BLaER1 treated with 17β-estradiol and CSF1 and Interleukin-3, amounts not matched to agents 10 nM and 100 nM (cell line): ENCODE data around the gene DMBT1.

Experiments used
- H3K27ac ChIP-seq, 11 experiments: shearing (Covaris generic); formaldehyde crosslinking; 2 replicates each; pipeline ENCODE4 v1.8.1; 2022
- H3K27me3 ChIP-seq, 11 experiments: shearing (Covaris generic); formaldehyde crosslinking; 2 replicates each; pipeline ENCODE4 v1.8.1; 2022
- H3K36me3 ChIP-seq, 11 experiments: shearing (Covaris generic); formaldehyde crosslinking; 2 replicates each; pipeline ENCODE4 v1.8.1; 2022
- H3K4me1 ChIP-seq, 10 experiments: shearing (Covaris generic); formaldehyde crosslinking; 2 replicates each; pipeline ENCODE4 v1.8.1; 2022
- H3K4me2 ChIP-seq, 11 experiments: shearing (Covaris generic); formaldehyde crosslinking; 2 replicates each; pipeline ENCODE4 v1.8.1; 2022
- H3K4me3 ChIP-seq, 10 experiments: shearing (Covaris generic); formaldehyde crosslinking; 2 replicates each; pipeline ENCODE4 v1.8.1; 2022
- H3K9ac ChIP-seq, 11 experiments: shearing (Covaris generic); formaldehyde crosslinking; 2 replicates each; pipeline ENCODE4 v1.8.1; 2022
- H3K9me3 ChIP-seq, 11 experiments: shearing (Covaris generic); formaldehyde crosslinking; replicated peaks in 1 of 11; 2 replicates each; pipeline ENCODE4 v1.8.1; 2022
- H4K20me1 ChIP-seq, 11 experiments: shearing (Covaris generic); formaldehyde crosslinking; 2 replicates each; pipeline ENCODE4 v1.8.1; 2022
- Cebpa-rat ChIP-seq, 11 experiments: shearing (Covaris generic); IDR thresholded peaks; 2 replicates each; pipeline ENCODE4 v1.8.1; 2022

The DMBT1 gene

DNA sequence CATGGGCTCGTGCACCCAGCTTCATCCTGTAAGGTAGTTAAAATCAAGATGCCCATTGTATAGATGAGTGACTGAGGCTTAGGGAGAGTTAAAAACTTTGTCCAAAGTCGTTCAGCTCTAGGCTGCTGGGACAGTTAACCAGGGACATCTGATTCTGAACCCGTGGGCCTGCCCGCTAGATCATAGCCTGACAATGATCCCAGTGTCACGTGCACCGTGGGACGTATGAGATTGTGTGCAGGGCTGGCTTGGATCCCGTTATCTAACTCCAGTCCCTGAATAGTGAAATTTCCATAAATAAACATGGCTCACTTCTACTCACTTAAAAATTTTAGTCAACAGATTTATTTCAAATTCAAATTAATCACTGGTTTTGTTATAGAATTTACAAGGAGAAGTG lies 114.2 kb downstream of the DMBT1 start:
- no peak overlapping the region for H3K27ac ChIP-seq
- H3K4me1 ChIP-seq, result peaks cover 0 to 8% (median 0%) of the 10 kb centered on the region in 10 experiments; a peak in 4 of 20 replicates
- no peak for TF ChIP-seq Cebpa-rat (IDR thresholded peaks at IDR 0.05)
- no peaks in the 10 kb centered on the region for H3K27me3 ChIP-seq
- no peaks in the 10 kb centered on the region for H3K9me3 ChIP-seq
- no peak overlapping the region for H3K9ac ChIP-seq
- H3K4me3 ChIP-seq, result no peak overlapping the region
- no peak overlapping the region for H3K4me2 ChIP-seq
- H3K36me3 ChIP-seq, result no peaks in the 10 kb centered on the region
- H4K20me1 ChIP-seq, result no peaks in the 10 kb centered on the region

DNA sequence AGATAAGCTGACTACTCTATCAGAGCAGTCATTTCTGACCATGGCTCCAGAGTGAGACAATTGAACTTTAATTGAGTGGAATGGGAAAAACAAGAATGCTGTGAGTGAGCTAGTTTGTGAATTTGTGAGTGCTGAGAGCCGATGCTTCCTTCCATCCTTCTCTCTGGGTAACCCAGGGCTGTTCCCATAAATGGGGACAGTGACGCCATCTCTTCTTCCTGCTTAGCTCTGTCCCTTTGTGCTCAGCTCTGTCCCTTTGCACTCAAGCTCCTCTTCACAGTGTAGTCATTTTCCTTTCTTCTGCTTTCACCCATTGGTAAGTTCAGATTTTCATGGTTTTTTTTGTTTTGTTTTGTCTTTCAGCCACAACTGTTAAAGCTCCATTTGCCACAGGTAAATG lies 114.7 kb downstream of the DMBT1 start:
- Histone ChIP-seq H3K9ac (no peak overlapping the region), H3K9me3 (no peaks in the 10 kb centered on the region), H3K36me3 (no peaks in the 10 kb centered on the region), H3K27me3 (no peaks in the 10 kb centered on the region), H3K4me2 (no peak overlapping the region), H3K4me1 (peaks cover 0 to 8% (median 0%) of the 10 kb centered on the region in 10 experiments; a peak in 4 of 20 replicates), H4K20me1 (no peaks in the 10 kb centered on the region), H3K4me3 (no peak overlapping the region), H3K27ac (no peak overlapping the region)
- TF ChIP-seq Cebpa-rat (IDR thresholded peaks at IDR 0.05), result no peak

DNA sequence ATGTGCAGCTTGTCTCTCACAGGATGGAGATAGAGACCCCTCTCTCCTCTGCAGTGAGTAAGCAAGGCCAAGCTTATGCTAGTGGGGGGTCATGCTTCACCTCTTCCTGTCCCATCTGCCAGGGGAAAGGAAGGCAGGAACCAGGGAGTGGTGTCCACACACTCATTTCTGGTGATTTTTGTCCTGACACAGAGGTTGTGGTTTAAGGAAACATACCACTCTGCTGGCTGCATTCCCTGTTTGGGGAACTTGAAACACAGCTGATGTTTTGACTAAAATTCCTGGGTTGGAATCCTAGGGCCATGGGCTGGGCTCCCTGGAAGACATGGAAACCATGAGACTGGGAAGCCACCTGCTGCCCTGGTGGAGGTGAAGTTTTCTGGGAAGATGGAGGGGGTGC lies 117.7 kb downstream of the DMBT1 start:
- H3K9ac ChIP-seq, result no peak overlapping the region
- H3K4me2 ChIP-seq, result no peak overlapping the region
- H3K4me3 ChIP-seq, result no peak overlapping the region
- H3K27me3 ChIP-seq, result no peaks in the 10 kb centered on the region
- no peak for TF ChIP-seq Cebpa-rat (IDR thresholded peaks at IDR 0.05)
- H3K9me3 ChIP-seq, result no peaks in the 10 kb centered on the region
- no peak overlapping the region for H3K27ac ChIP-seq
- no peaks in the 10 kb centered on the region for H4K20me1 ChIP-seq
- H3K36me3 ChIP-seq, result no peaks in the 10 kb centered on the region
- peaks cover 0 to 5% (median 0%) of the 10 kb centered on the region in 10 experiments; a peak in 4 of 20 replicates for H3K4me1 ChIP-seq

DNA sequence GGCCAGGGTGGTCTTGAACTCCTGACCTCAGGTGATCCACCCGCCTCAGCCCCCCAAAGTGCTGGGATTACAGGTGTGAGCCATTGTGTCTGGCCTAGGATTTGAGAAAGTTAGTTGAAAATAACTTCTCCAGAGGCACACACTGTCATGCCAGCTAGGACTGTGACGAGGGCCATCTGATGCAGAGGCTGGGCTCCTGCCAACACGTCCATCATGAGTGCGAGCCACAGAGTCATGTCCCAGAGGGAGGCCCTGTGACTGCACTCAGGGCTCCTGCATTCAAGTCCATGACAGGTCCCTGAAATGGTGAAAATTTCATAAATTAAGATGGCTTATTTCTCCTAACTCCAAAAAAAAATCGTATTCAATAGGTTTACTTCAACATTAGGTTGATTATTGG lies 122.0 kb downstream of the DMBT1 start:
- Histone ChIP-seq H3K9me3 (no peaks in the 10 kb centered on the region; a peak in 1 of 22 replicates), H3K27me3 (no peaks in the 10 kb centered on the region), H3K9ac (no peak overlapping the region), H3K36me3 (no peaks in the 10 kb centered on the region), H3K4me2 (no peak overlapping the region), H3K4me1 (no peaks in the 10 kb centered on the region), H3K4me3 (no peak overlapping the region), H4K20me1 (no peaks in the 10 kb centered on the region), H3K27ac (no peak overlapping the region)
- TF ChIP-seq Cebpa-rat (IDR thresholded peaks at IDR 0.05), result no peak

DNA sequence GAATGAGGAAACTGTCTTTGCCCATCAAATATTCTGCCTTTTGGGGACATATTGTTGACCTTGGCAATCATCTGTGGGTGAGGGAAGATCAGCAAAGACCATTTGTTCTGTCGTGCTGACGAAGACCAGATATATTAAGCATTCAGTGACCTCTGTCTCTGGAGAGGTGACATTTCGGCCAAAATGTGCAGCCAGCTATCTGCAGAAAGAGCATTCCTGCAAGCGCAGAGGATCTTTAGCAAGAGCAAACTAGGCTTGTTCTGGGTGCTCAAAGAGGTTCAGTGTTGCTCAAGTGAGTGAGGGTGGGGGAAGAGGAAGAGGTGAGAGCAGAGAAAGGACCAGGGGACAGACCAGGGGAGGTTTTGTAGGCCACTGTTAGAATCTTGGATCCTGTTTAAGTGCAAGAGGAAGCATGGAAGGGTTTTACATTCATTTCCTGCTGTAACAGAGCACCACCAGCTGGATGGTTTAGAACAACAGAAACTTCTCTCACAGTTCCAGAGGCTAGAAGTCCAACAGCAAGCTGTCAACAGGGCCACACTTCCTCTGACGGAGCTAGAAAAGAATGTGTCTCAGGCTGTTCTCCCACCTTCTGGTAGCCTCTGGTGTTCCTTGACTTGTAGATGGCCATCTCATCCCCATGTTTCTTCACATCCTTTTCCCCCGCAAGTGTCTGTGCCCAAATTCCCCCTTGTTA lies 127.9 kb downstream of the DMBT1 start:
- TF ChIP-seq Cebpa-rat (IDR thresholded peaks at IDR 0.05), result no peak
- H3K4me3 ChIP-seq, result no peak overlapping the region
- H3K9me3 ChIP-seq, result no peaks in the 10 kb centered on the region; a peak in 1 of 22 replicates
- no peak overlapping the region for H3K27ac ChIP-seq
- peaks cover 0 to 7% (median 2%) of the 10 kb centered on the region in 10 experiments; a peak in 6 of 20 replicates for H3K4me1 ChIP-seq
- H3K36me3 ChIP-seq, result no peaks in the 10 kb centered on the region
- H3K27me3 ChIP-seq, result no peaks in the 10 kb centered on the region
- H4K20me1 ChIP-seq, result no peaks in the 10 kb centered on the region
- no peak overlapping the region for H3K9ac ChIP-seq
- H3K4me2 ChIP-seq, result no peak overlapping the region

DNA sequence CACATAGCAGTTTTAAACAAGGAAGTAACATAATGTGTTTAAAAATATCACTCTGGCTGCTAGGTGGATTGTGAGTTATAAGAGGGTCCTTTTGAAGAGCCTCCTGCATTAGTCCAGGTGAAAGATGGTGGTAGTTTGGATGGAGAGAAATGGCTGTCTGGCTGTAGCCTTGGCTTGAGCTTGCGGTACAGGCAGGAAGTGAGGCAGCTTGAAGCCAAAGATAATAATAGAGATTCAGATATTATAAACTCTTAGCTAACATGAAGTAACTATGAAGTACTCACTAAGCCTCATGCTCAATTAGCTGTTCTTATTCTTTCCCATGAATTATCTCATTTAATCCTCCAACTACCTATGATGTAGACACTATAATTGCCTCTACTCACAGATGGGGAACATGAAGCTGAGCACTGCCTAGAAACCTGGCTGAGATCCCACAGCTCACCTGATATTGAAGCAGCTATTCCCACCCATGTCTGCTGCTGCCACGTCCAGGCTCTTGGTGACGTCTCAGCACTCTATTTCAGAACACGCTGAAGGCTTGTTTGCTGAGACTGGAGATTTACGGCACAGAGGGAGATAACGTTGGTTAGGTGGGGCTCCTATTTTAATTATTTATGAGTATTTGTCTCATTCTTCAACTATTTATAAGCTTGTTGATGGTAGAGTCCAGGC lies 128.7 kb downstream of the DMBT1 start:
- no peaks in the 10 kb centered on the region for H3K36me3 ChIP-seq
- no peaks in the 10 kb centered on the region; a peak in 1 of 22 replicates for H3K9me3 ChIP-seq
- no peaks in the 10 kb centered on the region for H4K20me1 ChIP-seq
- H3K9ac ChIP-seq, result no peak overlapping the region
- H3K4me2 ChIP-seq, result no peak overlapping the region
- H3K4me3 ChIP-seq, result no peak overlapping the region
- no peaks in the 10 kb centered on the region for H3K27me3 ChIP-seq
- no peak for TF ChIP-seq Cebpa-rat (IDR thresholded peaks at IDR 0.05)
- no peak overlapping the region for H3K27ac ChIP-seq
- peaks cover 0 to 7% (median 2%) of the 10 kb centered on the region in 10 experiments; a peak in 6 of 20 replicates for H3K4me1 ChIP-seq

DNA sequence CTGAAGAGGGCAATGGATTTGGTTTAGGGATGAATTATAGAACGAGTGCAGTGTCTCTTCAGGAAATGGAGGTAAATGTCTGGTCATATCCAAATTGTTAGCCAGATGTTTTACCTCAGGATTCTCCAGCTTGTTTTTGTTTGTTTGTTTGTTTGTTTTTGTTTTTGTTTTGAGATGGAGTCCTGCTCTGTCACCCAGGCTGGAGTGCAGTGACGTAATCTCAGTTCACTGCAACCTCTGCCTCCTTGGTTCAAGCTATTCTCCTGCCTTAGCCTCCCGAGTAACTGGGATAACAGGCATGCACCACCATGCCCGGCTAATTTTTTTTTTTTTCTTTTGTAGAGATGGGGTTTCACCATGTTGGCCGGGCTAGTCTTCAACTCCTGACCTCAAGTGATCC lies 132.2 kb downstream of the DMBT1 start:
- no peak for TF ChIP-seq Cebpa-rat (IDR thresholded peaks at IDR 0.05)
- H3K4me2 ChIP-seq, result no peak overlapping the region
- H3K4me1 ChIP-seq, result peaks cover 0 to 7% (median 2%) of the 10 kb centered on the region in 10 experiments; a peak in 6 of 20 replicates
- H3K9ac ChIP-seq, result no peak overlapping the region
- H3K27ac ChIP-seq, result no peak overlapping the region
- no peaks in the 10 kb centered on the region for H3K9me3 ChIP-seq
- H3K27me3 ChIP-seq, result no peaks in the 10 kb centered on the region
- H3K36me3 ChIP-seq, result no peaks in the 10 kb centered on the region
- no peaks in the 10 kb centered on the region for H4K20me1 ChIP-seq
- no peak overlapping the region for H3K4me3 ChIP-seq
